Lower leg skin (tissue), 3 donors: Measurements from ENCODE around the gene RAB43.
"Not testable (repeated sequence)": the region's sequence is repeated elsewhere in the genome, so short reads cannot be mapped to it uniquely, and the experiment has no call there.

Experiments used
- POLR2A ChIP-seq, 2 donors: fragments of 450-650 bp; IDR thresholded peaks; one replicate each; pipeline ENCODE4 v1.6.1; 2016 to 2017; ENCODE audit warnings: antibody characterized with exemption in 2 of 2, mild to moderate bottlenecking in 1 of 2, moderate library complexity in 1 of 2
- TF ChIP-seq, protein P1 (sequence below), 3 donors: fragments of 450-650 bp; IDR thresholded peaks; one replicate each; pipeline ENCODE4 v1.5.1; 2016; ENCODE audit warnings: antibody characterized with exemption in 3 of 3, mild to moderate bottlenecking in 3 of 3, moderate library complexity in 2 of 3

DNA sequence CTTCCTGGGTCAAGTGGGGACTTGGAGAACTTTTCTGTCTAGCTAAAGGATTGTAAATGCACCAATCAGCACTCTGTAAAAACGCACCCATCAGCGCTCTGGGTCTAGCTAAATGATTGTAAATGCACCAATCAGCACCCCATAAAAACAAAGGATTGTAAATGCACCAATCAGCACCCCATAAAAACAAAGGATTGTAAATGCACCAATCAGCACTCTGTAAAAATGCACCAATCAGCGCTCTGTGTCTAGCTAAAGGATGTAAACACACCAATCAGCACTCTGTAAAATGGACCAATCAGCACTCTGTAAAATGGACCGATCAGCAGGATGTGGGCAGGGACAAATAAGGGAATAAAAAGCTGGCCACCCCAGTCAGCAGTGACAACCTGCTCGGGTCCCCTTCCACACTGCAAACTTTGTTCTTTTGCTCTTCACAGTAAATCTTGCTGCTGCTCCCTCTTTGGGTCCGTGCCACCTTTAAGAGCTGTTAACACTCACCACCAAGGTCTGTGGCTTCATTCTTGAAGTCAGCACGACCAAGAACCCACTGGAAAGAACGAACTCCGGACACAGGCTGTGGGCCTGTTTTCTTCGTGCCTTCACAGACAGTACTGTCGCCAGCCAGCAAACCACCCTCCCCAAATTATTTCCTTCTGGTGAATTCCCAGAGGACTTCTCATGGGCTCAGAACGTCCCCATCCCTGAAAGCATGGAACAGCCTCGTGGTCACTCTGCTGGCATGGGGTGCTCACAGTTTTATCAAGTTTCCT lies 52.1 kb downstream of the RAB43 start:
- TF ChIP-seq, protein P1, sequence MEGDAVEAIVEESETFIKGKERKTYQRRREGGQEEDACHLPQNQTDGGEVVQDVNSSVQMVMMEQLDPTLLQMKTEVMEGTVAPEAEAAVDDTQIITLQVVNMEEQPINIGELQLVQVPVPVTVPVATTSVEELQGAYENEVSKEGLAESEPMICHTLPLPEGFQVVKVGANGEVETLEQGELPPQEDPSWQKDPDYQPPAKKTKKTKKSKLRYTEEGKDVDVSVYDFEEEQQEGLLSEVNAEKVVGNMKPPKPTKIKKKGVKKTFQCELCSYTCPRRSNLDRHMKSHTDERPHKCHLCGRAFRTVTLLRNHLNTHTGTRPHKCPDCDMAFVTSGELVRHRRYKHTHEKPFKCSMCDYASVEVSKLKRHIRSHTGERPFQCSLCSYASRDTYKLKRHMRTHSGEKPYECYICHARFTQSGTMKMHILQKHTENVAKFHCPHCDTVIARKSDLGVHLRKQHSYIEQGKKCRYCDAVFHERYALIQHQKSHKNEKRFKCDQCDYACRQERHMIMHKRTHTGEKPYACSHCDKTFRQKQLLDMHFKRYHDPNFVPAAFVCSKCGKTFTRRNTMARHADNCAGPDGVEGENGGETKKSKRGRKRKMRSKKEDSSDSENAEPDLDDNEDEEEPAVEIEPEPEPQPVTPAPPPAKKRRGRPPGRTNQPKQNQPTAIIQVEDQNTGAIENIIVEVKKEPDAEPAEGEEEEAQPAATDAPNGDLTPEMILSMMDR (IDR thresholded peaks at IDR 0.05), result not testable (repeated sequence)
- not testable (repeated sequence) for TF ChIP-seq POLR2A (IDR thresholded peaks at IDR 0.05)
